ENCODE measurements around the gene CCDC27.
"Not testable (repeated sequence)": the region's sequence is repeated elsewhere in the genome, so short reads cannot be mapped to it uniquely, and the experiment has no call there.

CCDC27 gene

DNA sequence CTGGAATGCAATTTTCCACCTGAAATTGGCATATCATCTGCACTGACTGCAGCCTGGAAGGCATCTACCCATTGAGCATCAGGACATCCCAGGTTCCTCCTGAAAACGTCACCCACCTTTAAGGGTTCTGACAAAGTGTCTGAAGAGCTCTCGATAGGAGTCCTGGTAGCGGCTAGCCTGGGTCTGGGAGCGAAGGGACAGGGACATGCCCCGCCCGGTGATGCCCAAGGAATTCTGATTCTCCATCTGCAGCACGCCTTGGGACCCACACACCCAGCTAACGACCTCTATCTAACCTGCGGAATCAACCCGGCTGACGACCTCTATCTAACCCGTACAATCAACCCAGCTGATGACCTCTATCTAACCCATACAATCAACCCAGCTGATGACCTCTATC, 13.3 kb upstream of the CCDC27 start:
- DNase-seq: no peak

DNA sequence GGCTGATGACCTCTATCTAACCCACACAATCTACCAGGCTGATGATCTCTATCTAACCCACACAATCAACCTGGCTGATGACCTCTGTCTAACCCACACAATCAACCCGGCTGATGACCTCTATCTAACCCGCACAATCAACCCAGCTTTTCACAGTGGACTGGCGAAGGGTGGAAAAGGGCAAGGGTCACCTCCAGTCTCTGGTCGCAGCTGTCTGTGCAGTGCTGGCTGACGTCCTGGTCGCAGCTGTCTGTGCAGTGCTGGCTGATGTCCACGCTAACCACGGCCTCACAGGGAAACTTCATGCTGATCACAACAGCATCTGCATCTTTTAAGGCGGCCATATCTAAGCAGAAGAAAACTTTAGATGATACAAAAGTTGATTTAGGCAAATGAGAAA, 12.2 kb upstream of the CCDC27 start:
- no peak for DNase-seq

DNA sequence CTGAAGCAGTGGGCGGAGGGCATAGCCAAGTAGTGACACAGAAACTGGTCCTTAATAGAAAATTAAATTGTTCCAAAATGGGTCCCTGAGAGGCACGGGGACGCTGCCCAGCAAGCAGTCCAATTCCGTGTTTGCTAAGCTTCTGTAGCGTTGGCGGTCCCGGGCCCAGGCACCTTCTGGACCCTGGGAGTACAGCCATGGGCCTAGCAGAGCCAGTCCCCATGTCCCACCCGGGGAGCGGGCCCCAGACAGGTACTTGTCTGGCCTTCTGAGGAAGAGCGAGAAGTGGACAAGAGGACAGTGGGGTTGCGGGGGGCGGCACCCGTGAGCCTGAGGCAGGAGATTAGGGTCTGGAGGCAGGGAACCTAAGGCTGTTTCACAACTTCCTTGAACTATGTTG, 11.5 kb upstream of the CCDC27 start:
- no peak for DNase-seq

DNA sequence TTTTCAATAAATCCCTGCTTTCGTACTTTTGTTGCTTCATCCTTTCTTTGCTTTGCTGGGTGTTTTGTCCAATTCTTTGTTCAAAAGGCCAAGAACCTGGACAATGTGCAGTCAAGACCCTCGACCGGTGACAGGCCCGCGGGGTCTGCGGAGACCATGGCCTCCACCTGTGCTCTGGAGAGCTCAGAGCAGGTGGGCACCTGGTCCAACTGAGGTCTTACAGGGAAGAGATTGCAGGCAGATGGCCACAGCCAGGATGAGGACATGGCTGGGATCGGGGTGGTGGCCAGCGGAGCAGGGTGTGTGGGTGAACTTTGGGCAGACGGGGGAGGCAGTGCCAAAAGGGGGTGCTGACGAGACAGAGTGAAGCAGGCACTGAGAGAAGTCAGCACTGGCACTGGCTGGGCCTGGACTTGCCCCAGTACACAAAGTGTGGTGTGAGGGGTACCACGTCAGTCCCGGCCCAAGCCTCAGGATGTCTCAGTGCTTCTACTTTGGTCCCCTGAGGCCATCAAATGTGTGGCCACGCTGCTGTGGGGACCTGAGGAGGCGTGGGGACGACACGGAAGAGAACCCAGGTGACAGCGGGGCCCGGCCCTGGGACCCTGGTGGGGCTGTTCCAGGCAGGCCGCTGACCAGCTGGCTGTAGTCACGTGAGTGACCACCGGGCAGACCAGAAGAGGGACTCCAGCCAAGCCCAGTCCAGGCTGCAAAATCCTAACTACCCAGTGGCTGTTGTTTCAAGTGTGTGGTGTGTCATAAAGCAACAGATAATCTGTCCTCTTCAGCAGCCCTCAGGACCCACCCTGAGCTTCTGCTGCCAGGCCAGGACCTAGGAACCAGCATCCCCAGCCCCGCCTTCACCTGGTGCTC, 10.4 kb upstream of the CCDC27 start:
- no peak for DNase-seq

DNA sequence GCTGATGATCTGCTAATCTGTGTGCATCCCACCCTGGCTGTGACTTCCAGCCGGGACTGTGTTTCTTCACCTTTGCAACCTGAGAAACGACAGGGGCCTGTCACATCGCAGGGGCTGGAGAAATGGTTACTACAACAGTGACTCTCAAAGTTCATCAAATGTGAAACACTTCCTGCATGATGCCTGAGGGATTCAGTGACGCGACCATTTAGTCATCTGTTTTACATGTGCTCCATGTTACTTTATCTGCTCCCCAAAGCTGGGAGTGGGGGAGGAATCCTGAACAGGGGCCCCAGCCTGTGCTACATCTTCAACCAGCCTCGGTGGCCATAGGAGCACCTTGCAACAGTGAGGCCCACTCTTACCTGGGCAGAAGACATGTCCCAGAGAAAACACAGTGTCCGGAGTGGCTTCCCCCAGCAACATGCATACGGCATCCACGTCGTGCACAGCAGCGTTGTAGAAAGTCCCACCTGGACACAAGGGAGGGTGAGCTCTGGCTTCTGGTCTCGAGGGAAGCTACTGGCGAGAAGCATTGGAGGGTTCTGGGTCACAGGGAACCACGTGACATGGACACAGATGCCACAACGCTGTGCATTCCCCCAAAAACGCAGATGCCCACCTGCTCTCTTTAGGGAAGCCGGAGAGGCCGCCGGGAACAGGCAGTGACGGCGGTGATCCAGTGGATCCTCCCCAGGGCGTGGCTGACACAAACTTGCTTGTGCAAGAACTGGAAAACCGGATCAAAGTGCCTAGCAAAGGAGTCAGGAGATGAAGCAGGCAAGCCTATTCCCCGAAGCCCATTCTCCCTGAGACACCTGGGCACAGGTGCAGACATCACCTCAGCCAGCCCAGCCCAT, 9.6 kb upstream of the CCDC27 start:
- DNase-seq: no peak

DNA sequence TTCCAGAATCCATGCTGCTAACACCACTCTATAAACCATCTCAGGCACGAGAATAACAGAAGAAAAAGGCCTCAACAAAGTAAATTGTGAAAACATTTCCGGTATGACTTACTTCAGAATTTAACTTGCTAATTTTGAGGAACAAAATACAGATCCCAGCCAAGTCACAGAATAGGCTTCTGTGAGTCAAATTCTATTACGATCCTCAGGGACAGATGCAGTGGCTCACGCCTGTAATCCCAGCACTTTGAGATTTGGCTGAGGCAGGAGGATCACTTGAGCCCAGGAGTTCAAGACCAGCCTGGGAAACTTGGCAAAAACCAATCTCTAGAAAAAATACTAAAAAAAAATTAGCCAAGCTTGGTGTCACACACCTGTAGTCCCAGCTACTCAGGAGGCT, 8.8 kb upstream of the CCDC27 start:
- no peak for DNase-seq

DNA sequence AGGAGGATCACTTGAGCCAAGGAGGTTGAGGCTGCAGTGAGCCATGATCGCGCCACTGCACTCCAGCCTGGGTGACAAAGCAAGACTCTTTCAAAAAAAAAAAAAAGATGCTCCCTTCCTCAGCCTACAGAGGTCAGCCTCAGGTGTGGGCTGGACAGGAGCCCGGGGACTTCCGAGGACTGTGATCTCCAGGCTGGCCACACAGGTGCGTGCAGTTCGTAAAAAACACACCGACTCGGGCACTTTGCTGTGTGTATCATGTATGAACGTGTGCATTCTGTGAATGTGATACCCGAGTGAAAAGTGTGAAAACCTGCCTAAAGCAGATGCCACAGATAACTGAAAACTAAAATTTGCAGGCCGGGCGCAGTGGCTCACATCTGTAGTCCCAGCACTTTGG, 8.4 kb upstream of the CCDC27 start:
- no peak for DNase-seq

DNA sequence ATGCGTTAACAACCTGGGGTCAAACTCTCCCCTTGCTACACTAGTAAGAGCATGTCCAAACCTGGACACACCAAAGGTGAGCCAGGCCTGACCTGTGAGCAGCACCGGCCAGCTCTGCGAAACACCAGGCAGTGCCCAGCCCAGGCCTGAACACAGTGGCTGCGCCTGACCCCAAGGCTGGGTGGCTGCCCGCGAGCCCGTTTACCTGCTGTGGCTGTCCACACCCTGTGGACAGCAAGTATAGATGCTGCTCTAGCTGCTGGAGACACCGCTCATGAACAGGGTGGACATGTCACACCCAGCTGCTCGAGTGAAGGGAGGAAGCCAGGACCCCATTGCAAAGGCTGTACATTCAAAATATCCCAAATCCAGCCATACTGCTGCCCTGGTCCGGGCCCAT, 7.6 kb upstream of the CCDC27 start:
- DNase-seq: no peak

DNA sequence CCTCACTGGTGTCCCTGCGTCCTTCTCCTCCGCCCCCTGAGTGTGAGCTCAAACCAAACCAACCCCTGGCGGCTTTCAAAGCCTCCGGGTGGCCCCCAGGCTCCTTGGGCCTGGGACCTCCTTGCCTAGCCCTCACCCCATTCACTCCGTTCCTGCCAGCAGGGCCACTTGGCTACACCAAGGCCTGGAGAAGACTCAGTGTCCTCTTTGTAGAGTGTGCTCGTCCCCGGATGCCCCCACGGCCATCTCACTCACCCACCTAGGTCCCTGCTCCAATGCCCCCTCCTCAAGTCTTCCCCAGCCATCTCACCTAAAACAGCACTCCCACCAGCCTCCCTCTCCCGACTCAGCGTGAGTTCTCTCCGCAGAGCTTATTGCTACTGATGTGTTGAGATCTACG, 7.2 kb upstream of the CCDC27 start:
- DNase-seq: no peak

DNA sequence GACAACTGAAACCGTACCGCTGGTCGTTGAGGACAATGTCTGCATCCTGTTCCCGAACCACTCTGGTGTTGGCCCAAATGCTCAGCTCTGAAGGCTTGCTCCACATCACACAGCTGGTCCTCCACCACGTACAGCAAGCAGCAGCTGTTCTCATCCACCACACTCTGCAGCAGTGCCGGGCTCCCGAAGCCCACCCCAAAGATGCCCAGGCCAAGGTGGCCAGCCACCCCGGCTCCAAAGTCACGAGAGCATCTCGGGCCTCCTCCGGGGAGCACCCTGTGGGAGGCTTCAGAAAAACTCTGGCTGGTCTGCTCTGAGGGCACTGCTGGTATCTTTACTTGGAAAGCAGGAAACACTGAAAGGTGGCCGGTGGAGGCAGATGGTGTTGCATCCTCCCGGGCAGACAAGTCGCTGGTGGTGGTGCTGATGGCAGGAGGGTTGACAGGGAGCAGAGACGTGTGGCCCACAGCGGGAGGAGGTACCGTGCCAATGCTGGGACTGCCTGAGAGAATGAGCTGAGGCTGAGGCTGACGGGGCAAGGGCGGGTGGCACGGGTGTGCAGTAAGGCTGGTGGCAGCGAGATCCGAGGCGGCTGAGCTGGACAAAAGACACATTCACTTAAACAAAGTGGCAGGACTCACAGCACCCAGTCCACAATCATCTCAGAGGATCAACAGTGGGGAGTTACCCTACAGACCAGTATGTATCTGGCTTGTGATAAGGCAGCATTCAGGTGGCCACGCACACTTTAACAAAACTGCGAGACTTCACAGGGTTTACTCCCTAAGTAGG, 6.5 kb upstream of the CCDC27 start:
- no peak for DNase-seq

DNA sequence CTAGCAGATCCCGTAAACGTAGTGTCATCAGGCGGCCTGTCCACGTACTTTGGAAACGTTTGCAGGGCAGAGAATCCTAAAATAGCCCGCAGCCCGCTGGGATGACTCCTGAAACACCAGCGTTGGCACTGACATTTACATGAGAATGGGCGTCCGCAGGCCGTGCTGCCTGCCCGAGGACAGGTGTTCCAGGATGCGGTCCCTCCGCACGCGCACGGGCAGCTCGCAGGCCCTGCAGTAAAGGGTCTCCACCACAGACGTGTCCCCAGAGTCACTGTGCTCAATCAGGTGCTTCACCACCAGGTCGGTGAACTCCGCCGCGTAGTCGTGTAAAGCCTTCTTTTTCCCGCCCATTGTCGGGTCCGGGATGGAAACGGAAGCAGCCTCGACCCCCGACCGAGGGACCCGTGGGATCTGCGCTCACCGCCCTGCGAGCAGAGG, 5.8 kb upstream of the CCDC27 start:
- DNase-seq: peak; percentile 1

DNA sequence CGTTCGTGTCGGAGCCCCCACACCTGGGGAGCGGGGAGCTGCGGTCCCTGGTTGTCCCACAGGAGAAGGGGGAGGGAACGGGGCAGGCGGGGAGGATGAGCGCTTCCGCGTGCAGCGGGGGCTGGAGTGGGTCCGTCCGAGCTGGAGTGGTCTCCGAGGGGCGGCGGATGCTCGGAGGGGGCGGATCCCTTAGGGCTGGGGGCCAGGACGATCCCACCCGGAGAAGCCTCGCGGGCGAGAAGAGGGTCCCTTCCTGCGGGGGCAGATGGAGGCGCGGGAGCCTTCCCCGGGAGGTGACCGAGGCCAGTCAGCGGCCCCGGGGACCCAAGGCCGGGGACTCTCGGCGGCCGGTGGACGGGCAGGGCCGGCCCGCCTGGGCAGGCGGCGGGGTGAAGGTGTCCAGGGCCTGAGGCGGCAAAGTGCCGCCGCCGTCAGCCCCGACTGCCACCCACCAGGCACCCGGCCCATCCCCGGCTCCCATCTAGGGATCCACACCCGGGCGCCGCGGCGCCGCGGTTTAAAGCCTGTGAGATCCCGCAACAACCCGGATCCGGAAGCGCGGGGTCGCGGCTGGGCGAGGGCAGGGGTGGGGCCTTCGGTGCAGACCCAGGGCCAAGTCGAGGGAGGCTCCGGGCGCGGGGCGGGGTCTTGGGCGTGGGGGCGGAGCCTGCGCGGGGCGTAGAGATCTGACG, 5.3 kb upstream of the CCDC27 start:
- peak; percentile 78 for DNase-seq

DNA sequence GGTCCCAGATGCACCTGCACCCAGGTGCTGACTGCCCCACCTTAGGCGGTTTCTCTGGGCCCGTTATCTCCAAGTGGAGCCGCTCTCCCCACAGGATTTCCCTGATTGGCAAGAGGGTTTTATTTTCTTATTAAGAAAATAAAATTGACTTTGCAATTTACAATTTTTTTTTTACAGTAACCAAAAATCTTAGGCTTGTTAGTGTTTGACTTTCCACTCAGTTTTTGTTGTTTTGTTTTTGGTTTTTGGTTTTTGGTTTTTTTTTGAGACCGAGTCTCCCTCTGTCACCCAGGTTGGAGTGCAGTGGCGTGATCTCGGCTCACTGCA, 4.8 kb upstream of the CCDC27 start:
- DNase-seq: no peak

DNA sequence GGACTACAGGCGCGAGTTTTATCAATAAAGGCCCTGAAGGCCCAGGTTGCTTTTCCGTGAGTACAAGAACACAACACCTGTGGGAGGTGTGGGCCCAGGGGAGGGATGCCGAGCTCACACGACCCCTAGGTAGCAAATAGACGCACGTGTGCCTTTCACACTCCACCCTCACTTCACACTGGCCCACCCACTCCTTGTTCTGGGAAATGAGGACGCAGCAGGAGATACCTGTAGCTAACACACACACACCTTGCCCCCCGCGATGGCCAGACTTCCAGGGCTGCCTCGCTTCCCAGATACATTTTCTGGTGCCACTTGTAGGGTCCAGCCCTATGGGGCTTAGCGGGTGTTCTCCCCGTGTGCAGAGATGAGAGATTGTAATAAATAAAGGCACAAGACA, 4.3 kb upstream of the CCDC27 start:
- no peak for DNase-seq

DNA sequence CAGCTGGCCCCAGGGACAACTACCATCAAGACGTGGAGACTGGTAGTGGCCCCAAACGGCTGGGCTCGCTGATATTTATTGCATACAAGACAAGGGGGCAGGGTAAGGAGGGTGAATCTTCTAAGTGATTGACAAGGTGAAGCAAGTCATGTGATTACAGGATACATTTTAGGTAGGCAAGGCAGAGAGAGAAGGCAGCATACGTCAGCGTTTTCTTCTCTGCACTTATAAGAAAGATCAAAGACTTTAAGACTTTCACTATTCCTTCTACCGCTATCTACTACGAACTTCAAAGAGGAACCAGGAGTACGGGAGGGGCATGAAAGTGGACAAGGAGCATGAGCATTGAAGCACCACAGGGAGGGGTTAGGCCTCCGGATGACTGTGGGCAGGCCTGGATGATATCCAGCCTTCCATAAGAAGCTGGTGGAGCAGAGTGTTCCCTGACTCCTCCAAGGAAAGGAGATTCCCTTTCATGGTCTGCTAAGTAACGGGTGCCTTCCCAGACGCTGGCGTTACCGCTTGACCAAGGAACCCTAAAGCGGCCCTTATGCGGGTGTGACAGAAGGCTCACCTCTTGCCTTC, 3.8 kb upstream of the CCDC27 start:
- not testable (repeated sequence) for DNase-seq

DNA sequence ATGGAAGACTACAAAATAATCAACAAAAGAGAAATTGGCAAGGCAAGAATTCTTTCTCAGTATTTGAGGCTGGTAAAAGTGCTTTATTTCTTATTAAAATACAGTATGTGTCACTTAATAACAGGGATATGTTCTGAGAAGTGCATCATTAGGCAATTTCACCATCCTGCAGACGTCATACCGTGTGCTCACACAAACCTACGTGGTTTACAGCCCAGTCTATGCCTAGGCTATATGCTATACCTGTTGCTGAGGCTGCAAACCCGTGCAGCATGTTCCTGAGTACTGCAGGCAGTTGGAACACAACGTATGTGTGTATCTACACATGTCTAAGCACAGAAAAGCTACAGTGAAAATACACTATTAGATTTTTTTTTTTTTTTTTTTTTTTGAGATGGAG, 2.7 kb upstream of the CCDC27 start:
- no peak for DNase-seq

DNA sequence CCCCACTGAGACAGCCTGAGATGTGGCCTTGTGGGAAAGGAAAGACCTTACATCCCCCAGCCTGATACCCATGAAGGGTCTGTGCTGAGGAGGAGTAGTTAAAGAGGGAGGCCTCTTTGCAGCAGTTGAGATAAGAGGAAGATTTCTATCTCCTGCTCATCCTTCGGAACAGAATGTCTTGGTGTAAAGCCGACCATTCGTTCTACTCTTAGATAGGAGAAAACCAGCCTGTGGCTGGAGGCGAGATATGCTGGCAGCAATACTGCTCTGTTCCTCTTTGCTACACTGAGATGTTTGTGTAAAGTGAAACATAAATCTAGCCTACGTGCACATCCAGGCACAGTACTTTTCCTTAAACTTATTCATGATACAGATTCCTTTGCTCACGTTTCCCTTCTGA, 1.5 kb upstream of the CCDC27 start:
- no peak for DNase-seq

DNA sequence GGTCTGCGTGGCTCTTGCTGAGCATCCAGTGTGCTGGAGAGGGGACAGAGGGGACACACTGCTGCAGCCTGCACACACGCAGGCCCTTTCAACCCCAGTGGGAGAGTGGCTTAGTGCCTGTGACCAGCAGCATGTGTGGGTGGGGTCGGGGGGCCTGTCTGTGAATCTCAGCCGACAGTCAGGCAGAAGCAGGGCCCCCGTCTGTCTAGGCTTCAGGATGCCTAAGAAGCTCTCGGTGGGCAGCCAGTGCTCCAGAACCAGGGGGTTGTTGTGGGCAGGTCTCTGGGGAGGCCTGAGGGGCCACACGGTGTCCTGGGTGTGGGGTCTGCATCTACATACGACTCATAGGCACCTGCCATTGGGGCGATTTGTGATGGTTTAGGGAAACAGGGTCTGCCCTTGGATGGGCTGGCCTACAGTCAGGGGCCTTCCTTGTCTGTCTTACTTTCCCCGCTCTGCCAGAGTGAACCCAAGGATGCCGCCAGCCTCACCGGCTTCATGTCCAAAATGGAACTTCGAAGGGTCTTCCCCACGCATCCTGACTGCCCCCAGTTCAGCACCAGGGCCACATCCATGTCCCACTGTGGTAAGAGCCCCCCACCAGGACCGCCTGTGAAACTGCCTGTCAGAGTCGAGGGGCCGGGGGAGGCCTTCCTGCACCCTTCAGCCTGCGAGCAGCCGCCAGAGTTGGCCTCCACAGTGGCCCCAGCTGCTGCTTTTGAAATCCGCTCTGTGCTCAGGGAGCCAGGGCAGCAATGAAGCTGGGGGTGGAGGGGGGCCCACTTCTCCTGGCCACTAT, 1.6 kb downstream of the CCDC27 start:
- DNase-seq: no peak

DNA sequence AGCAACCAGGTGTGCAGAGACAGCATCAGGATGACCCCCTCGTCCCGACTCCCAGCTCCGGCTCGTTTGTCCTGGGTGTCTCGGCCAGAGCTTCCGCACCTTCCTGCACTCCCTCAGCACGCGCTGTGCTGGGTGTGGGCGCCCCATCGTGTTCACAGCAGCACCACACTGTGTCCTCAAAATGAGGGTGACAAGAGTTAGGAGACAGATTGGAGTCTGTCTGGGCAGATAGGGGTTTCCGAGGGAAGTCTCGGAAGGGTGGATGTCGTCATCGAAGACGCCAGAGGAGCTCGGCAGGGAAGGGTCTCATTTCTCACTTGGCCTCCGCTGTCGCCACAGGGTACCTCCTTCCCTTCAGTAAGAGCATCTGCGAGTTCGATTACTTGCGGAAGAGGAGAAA, 4.1 kb downstream of the CCDC27 start:
- DNase-seq: no peak

DNA sequence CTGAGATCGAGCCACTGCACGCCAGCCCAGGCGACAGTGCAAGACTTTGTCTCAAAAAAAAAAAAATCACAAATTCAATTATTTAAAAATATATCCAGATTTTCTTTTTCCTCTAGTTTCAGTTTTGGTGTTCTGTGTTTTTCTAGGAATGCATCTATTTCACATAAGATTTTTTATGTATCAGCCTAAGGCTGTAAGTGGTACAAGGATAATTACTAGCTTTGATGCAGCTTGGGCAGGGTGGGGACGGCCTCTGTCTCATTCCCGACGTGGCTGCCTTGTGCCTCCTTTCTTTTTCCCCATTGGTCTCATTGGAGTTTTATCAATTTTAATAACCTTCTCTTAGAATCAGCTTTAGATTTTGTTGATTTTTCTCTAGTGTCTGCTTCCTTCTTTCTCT, 6.9 kb downstream of the CCDC27 start:
- DNase-seq: no peak

DNA sequence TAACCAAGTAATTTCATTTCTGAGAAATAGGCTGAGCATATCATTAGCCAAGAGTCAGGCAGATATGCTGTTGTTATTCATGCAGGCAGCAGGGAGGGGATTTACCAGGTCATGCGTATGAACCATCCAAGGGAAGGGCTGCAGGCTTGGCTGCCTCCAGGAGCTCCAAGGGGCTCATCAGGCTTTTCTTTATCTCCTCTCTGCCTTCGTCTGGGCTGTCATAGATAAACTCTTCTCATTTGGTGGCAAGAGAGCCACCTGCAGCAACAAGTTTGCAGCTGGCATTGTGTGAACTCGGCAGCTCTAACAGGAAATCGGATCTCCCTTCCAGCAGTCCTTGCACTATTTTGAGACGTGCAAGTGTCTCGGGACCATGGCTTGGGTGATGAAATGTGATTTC, 7.5 kb downstream of the CCDC27 start:
- DNase-seq: no peak
